A673 (cell line): Measurements from ENCODE around the gene UBL4B.

Experiments used
- EZH2 ChIP-seq: fragments of 200-600 bp; sonication (generic); IDR thresholded peaks from 2 replicates; pipeline ENCODE4 v1.6.1; 2017; ENCODE audit warnings: borderline replicate concordance, low read depth, mild to moderate bottlenecking, mixed read lengths, antibody characterized with exemption, low read length; ENCODE audit not compliant: poor library complexity, severe bottlenecking
- TF ChIP-seq, protein P1 (sequence below): fragments of 300-800, 200-600 bp; sonication (generic); conservative IDR thresholded peaks from 2 replicates; pipeline ENCODE4 v1.5.1; 2017; ENCODE audit warnings: low read depth, mild to moderate bottlenecking, antibody characterized with exemption, low read length, moderate library complexity, mixed read lengths

DNA sequence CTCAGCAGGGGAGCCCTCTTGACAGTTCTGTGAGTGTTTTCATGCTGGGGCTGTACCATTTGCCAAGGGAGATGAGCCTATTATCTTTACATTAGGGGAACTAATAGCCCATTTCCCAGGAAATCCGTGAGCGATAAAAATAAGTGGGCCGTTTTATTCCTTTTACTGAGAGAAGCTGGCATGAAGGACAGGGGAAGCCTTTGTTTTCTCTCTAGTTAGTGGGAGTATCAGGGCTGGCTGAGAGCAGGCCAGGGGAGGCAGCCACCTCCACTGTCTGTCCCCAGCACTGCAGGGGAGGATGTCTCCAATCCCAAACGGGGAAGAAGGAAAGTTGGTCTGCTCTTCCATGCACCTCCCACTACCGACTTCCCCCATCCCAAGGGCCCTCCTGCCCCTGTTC is 2.5 kb downstream of the UBL4B start:
- TF ChIP-seq, protein P1, sequence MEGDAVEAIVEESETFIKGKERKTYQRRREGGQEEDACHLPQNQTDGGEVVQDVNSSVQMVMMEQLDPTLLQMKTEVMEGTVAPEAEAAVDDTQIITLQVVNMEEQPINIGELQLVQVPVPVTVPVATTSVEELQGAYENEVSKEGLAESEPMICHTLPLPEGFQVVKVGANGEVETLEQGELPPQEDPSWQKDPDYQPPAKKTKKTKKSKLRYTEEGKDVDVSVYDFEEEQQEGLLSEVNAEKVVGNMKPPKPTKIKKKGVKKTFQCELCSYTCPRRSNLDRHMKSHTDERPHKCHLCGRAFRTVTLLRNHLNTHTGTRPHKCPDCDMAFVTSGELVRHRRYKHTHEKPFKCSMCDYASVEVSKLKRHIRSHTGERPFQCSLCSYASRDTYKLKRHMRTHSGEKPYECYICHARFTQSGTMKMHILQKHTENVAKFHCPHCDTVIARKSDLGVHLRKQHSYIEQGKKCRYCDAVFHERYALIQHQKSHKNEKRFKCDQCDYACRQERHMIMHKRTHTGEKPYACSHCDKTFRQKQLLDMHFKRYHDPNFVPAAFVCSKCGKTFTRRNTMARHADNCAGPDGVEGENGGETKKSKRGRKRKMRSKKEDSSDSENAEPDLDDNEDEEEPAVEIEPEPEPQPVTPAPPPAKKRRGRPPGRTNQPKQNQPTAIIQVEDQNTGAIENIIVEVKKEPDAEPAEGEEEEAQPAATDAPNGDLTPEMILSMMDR: no peak
- TF ChIP-seq EZH2: no peak
